MV-4-11 (cell line): ENCODE data around the gene PACSIN2.
A peak's percentile ranks its signal among the peaks of the same experiment; 100 is the strongest.
"Not testable (repeated sequence)": the region's sequence is repeated elsewhere in the genome, so short reads cannot be mapped to it uniquely, and the experiment has no call there.

Experiments
- DNase-seq: peaks from one replicate; lab custom pipeline; 2025; lab: John Stamatoyannopoulos, UW

Gene PACSIN2

GRCh38 chr22:42992092-42992491 lies 22.9 kb downstream of the PACSIN2 start:
- no peak for DNase-seq

- DNase-seq: no peak
These were observed 23.8 kb downstream of the PACSIN2 start for GRCh38 chr22:42991010-42991651.

- peak; percentile 64 for DNase-seq
These were observed 24.7 kb downstream of the PACSIN2 start for GRCh38 chr22:42990131-42990838.

- no peak for DNase-seq
These were observed 28.8 kb downstream of the PACSIN2 start for GRCh38 chr22:42986115-42986514.

GRCh38 chr22:42985531-42985905 lies 29.4 kb downstream of the PACSIN2 start:
- DNase-seq: no peak

- no peak for DNase-seq
These were observed 30.0 kb downstream of the PACSIN2 start for GRCh38 chr22:42984814-42985530.

- no peak for DNase-seq
These were observed 30.6 kb downstream of the PACSIN2 start for GRCh38 chr22:42984397-42984796.

- DNase-seq: no peak
These were observed 31.5 kb downstream of the PACSIN2 start for GRCh38 chr22:42983470-42983869.

GRCh38 chr22:42979606-42980005 lies 35.3 kb downstream of the PACSIN2 start:
- DNase-seq: no peak

GRCh38 chr22:42978453-42979103 lies 36.4 kb downstream of the PACSIN2 start:
- DNase-seq: no peak

GRCh38 chr22:42977569-42977968 lies 37.4 kb downstream of the PACSIN2 start:
- peak; percentile 52 for DNase-seq

- DNase-seq: no peak
These were observed 38.6 kb downstream of the PACSIN2 start for GRCh38 chr22:42976217-42976933.

GRCh38 chr22:42974223-42974622 lies 40.7 kb downstream of the PACSIN2 start:
- DNase-seq: no peak

GRCh38 chr22:42973536-42973881 lies 41.4 kb downstream of the PACSIN2 start:
- DNase-seq: no peak

GRCh38 chr22:42972649-42973535 lies 42.1 kb downstream of the PACSIN2 start:
- DNase-seq: peak; percentile 67

GRCh38 chr22:42971473-42971860 lies 43.5 kb downstream of the PACSIN2 start:
- DNase-seq: not testable (repeated sequence)

GRCh38 chr22:42970029-42970428 lies 44.9 kb downstream of the PACSIN2 start:
- no peak for DNase-seq

GRCh38 chr22:42969348-42969975 lies 45.5 kb downstream of the PACSIN2 start:
- DNase-seq: no peak

- DNase-seq: peak; percentile 87
These were observed 47.0 kb downstream of the PACSIN2 start for GRCh38 chr22:42967933-42968332.

GRCh38 chr22:42967005-42967404 lies 47.9 kb downstream of the PACSIN2 start:
- DNase-seq: no peak

GRCh38 chr22:42966497-42966896 lies 48.5 kb downstream of the PACSIN2 start:
- DNase-seq: no peak
